SU-DHL-6 (cell line): ENCODE results near the gene WDR35.

Experiments
- H2AFZ ChIP-seq: fragments of 200-600 bp; sonication (generic); 2 replicates; pipeline ENCODE4 v1.6.1; 2014; ENCODE audit warnings: low read depth, mild to moderate bottlenecking, moderate library complexity, mixed read lengths, antibody characterized with exemption, low read length; ENCODE audit not compliant: severe bottlenecking
- H3F3A ChIP-seq: fragments of 200-600 bp; shearing (Covaris generic); 2 replicates; pipeline ENCODE4 v1.6.0; 2016; ENCODE audit warnings: antibody characterized with exemption, mild to moderate bottlenecking; ENCODE audit not compliant: insufficient read depth
- H3K27ac ChIP-seq: fragments of 200-600 bp; sonication (generic); 2 replicates; pipeline ENCODE4 v1.5.1; 2016; ENCODE audit warnings: low read depth, mild to moderate bottlenecking, low read length, moderate library complexity, mixed read lengths
- H3K27me3 ChIP-seq: fragments of 200-600 bp; sonication (generic), shearing (Covaris generic); 2 replicates; pipeline ENCODE4 v1.6.0; 2014; ENCODE audit warnings: mild to moderate bottlenecking, low read length
- H3K36me3 ChIP-seq: fragments of 200-600 bp; sonication (generic); 2 replicates; pipeline ENCODE4 v1.6.1; 2014; ENCODE audit warnings: mild to moderate bottlenecking, low read length, mixed read lengths
- H3K4me2 ChIP-seq: fragments of 300-600, 200-600 bp; shearing (Covaris generic), sonication (generic); 2 replicates; pipeline ENCODE4 v1.6.0; 2014; ENCODE audit warnings: low read length, low read depth, mild to moderate bottlenecking; ENCODE audit not compliant: poor library complexity, severe bottlenecking
- H3K4me3 ChIP-seq: fragments of 200-600 bp; sonication (generic); 2 replicates; pipeline ENCODE4 v1.5.1; 2014; ENCODE audit warnings: antibody characterized with exemption, low read length, mild to moderate bottlenecking, mixed read lengths; ENCODE audit not compliant: insufficient read depth, poor library complexity, severe bottlenecking
- H3K79me2 ChIP-seq: fragments of 200-600 bp; sonication (generic); 2 replicates; pipeline ENCODE4 v1.6.1; 2014; ENCODE audit warnings: mild to moderate bottlenecking, low read length, moderate library complexity; ENCODE audit not compliant: insufficient read depth
- H3K9ac ChIP-seq: fragments of 200-600 bp; sonication (generic); 2 replicates; pipeline ENCODE4 v1.7.0; 2014; ENCODE audit warnings: mild to moderate bottlenecking, low read length
- H3K9me2 ChIP-seq: fragments of 200-600 bp; sonication (generic); replicated peaks from 2 replicates; pipeline ENCODE4 v1.6.1; 2014; ENCODE audit warnings: low read length; ENCODE audit not compliant: insufficient read depth
- H3K9me3 ChIP-seq: fragments of 200-600 bp; sonication (generic); 2 replicates; pipeline ENCODE4 v1.6.1; 2014; ENCODE audit warnings: low read length, mixed read lengths; ENCODE audit not compliant: insufficient read depth
- H4K20me1 ChIP-seq: fragments of 200-600 bp; sonication (generic); 2 replicates; pipeline ENCODE4 v1.6.1; 2014; ENCODE audit warnings: low read depth, mild to moderate bottlenecking, antibody characterized with exemption, low read length, moderate library complexity, mixed read lengths
- EZH2phosphoT487 ChIP-seq: fragments of 200-600 bp; sonication (generic), shearing (Covaris generic); conservative IDR thresholded peaks from 2 replicates; pipeline ENCODE4 v1.6.1; 2018; ENCODE audit warnings: mild to moderate bottlenecking, antibody characterized with exemption, low read length, moderate library complexity, mixed read lengths
- TF ChIP-seq, protein P1 (sequence below): fragments of 200-600 bp; sonication (generic); IDR thresholded peaks from one replicate; pipeline ENCODE4 v1.5.1; 2017; ENCODE audit warnings: antibody characterized with exemption, mild to moderate bottlenecking, low read length, moderate library complexity; ENCODE audit not compliant: insufficient read depth, poor library complexity, severe bottlenecking

Gene WDR35

DNA sequence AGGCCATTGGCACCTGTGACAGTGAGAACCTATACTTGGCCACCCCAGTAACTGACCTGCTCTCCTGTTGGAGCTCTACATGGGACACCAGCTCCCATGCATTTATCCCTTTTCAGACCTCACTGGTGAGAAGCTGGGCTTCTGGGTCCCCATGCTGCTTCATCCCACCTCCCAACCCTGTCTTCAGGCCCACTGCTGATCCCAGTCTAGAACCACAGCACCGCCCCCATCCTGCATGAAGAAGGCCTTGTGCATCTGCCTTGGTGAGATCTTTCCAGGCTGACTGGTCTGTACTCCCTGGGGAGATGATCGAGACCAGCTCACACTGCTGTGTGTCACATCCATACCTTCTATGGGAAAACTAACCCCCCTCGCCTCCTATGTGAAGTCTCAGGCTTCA, 110.8 kb downstream of the WDR35 start:
- H2AFZ ChIP-seq, result no peak overlapping the region
- no peaks in the 10 kb centered on the region for H4K20me1 ChIP-seq
- H3K27me3 ChIP-seq, result no peaks in the 10 kb centered on the region
- H3K36me3 ChIP-seq, result no peaks in the 10 kb centered on the region
- H3K9me2 ChIP-seq, result no peaks in the 10 kb centered on the region
- H3F3A ChIP-seq, result no peaks in the 10 kb centered on the region
- no peak overlapping the region for H3K9ac ChIP-seq
- no peaks in the 10 kb centered on the region for H3K79me2 ChIP-seq
- H3K9me3 ChIP-seq, result no peaks in the 10 kb centered on the region
- no peak overlapping the region for H3K27ac ChIP-seq
- TF ChIP-seq, protein P1, sequence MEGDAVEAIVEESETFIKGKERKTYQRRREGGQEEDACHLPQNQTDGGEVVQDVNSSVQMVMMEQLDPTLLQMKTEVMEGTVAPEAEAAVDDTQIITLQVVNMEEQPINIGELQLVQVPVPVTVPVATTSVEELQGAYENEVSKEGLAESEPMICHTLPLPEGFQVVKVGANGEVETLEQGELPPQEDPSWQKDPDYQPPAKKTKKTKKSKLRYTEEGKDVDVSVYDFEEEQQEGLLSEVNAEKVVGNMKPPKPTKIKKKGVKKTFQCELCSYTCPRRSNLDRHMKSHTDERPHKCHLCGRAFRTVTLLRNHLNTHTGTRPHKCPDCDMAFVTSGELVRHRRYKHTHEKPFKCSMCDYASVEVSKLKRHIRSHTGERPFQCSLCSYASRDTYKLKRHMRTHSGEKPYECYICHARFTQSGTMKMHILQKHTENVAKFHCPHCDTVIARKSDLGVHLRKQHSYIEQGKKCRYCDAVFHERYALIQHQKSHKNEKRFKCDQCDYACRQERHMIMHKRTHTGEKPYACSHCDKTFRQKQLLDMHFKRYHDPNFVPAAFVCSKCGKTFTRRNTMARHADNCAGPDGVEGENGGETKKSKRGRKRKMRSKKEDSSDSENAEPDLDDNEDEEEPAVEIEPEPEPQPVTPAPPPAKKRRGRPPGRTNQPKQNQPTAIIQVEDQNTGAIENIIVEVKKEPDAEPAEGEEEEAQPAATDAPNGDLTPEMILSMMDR, result no peak
- no peak for TF ChIP-seq EZH2phosphoT487
- no peak overlapping the region for H3K4me3 ChIP-seq
- H3K4me2 ChIP-seq, result no peak overlapping the region

DNA sequence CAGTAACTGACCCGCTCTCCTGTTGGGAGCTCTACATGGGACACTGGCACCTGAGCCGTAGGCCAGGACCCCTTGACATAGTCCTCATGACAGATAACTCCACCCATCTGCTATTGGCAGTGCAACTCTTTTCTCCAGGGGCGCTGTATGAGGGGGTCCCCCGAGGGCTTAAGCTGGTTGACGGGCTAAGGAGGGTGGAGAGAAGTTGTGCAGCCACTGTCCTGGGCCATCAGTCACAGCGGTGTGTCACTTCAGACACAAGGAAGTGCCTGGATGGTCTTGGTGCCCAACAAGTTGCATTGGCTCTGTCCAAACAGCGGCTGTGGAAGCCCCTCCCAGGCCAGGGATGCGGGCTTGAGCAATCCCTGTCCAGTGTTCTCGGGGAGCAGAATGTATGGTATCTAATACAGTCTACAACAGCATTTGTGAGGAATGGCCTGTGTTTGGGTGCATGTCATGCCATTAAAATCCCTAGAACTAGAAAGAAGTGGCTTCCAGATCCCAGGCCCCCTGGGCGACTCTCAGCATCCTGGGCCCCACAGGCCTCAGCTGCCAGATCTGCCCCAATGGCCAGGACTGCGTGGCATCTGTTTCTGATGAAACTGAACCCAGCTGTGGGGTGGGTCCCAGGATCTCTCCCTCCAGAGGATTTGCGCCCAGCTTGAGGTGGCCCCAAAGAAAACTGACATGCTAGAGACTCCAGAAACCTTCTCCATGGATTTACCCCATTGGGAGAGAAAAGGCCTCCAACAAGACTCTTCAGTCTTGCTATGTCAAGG, 111.4 kb downstream of the WDR35 start:
- Histone ChIP-seq H3K9ac (no peak overlapping the region), H3K79me2 (no peaks in the 10 kb centered on the region), H3K9me2 (no peaks in the 10 kb centered on the region), H3K27me3 (no peaks in the 10 kb centered on the region), H2AFZ (no peak overlapping the region), H3K4me3 (no peak overlapping the region), H3K36me3 (no peaks in the 10 kb centered on the region), H4K20me1 (no peaks in the 10 kb centered on the region), H3K4me2 (no peak overlapping the region), H3F3A (no peaks in the 10 kb centered on the region), H3K27ac (no peak overlapping the region), H3K9me3 (no peaks in the 10 kb centered on the region)
- TF ChIP-seq, protein P1, result no peak
- no peak for TF ChIP-seq EZH2phosphoT487

DNA sequence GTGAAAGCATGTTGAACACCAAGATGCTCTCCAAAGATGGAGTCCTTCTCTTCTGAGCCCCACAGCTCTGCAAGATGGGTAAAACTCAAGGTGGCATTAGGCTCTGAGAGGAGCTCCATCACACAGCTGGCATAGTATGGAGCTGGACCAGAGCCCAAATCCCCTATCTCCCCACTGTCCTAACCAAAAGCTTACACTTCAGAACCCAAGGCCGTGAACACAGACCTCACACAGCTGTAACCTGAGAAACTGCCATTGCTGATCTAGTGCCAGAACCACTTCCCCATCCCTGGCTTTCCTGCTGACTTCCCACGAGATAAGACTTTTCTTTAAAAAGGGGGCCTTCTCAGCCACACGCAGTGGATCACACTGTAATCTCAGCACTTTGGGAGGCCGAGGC, 113.2 kb downstream of the WDR35 start:
- Histone ChIP-seq H3K36me3 (no peaks in the 10 kb centered on the region), H4K20me1 (no peaks in the 10 kb centered on the region), H3F3A (no peaks in the 10 kb centered on the region), H3K27ac (no peak overlapping the region), H2AFZ (no peak overlapping the region), H3K9me2 (no peaks in the 10 kb centered on the region), H3K4me3 (no peak overlapping the region), H3K9ac (no peak overlapping the region), H3K27me3 (no peaks in the 10 kb centered on the region), H3K4me2 (no peak overlapping the region), H3K79me2 (no peaks in the 10 kb centered on the region), H3K9me3 (no peaks in the 10 kb centered on the region)
- TF ChIP-seq, protein P1, result no peak
- no peak for TF ChIP-seq EZH2phosphoT487
